ENCODE measurements around the gene SCT.

SCT gene

GRCh38 chr11:626475-627307 lies at the start of gene SCT:
TSS of gene SCT (minus strand) at chr11:627181. CDS start at chr11:627143, 38 bp downstream.
- Histone ChIP-seq H3K4me2 (ENCODE audit: low read length) (no peak within 1 kb of the TSS), H3K9ac (ENCODE audit: low read length) (no peak within 1 kb of the TSS)

GRCh38 chr11:674406-674805 lies 47.4 kb upstream of the SCT start:
- no peak overlapping the region for H3K9ac ChIP-seq (ENCODE audit: low read length)
- no peak overlapping the region for H3K27ac ChIP-seq (ENCODE audit: low read length)
- no peak overlapping the region for H3K4me2 ChIP-seq (ENCODE audit: low read length)
- TF ChIP-seq CTCF (IDR thresholded peaks at IDR 0.05; ENCODE audit: low read depth, low read length) (no peak), EZH2phosphoT487 (IDR thresholded peaks at IDR 0.05; ENCODE audit: low read depth) (no peak)
- H3K4me1 ChIP-seq (ENCODE audit: low read length) = no peaks in the 10 kb centered on the region
- no peaks in the 10 kb centered on the region for H3K27me3 ChIP-seq (ENCODE audit: low read depth, low read length)
- H3K36me3 ChIP-seq (replicated peaks; ENCODE audit: low read depth, low read length) = peaks cover 28% of the 10 kb centered on the region
- no peak overlapping the region for H3K4me3 ChIP-seq (ENCODE audit: low read length)
- no peaks in the 10 kb centered on the region for H3K9me3 ChIP-seq (ENCODE audit: insufficient read depth, low read length)
- no peak overlapping the region for H2AFZ ChIP-seq (ENCODE audit: low read depth, low read length)
- no peaks in the 10 kb centered on the region for H4K20me1 ChIP-seq (ENCODE audit: insufficient read depth, low read length)
- H3K79me2 ChIP-seq (ENCODE audit: low read length) = no peaks in the 10 kb centered on the region

More at GRCh38 chr11:626475-627307, at the start of gene SCT:
- H3K36me3 ChIP-seq (replicated peaks; ENCODE audit: low read depth, low read length) = no peaks in the 10 kb centered on the region
- no peaks in the 10 kb centered on the region for H4K20me1 ChIP-seq (ENCODE audit: insufficient read depth, low read length)
- no peaks in the 10 kb centered on the region for H3K79me2 ChIP-seq (ENCODE audit: low read length)
- H2AFZ ChIP-seq (ENCODE audit: low read depth, low read length) = no peak within 1 kb of the TSS
- peaks cover 27% of the 10 kb centered on the region for H3K4me1 ChIP-seq (ENCODE audit: low read length)
- no peak within 1 kb of the TSS for H3K4me3 ChIP-seq (ENCODE audit: low read length)
- H3K27ac ChIP-seq (ENCODE audit: low read length) = no peak within 1 kb of the TSS
- H3K27me3 ChIP-seq (ENCODE audit: low read depth, low read length) = no peaks in the 10 kb centered on the region
- no peaks in the 10 kb centered on the region for H3K9me3 ChIP-seq (ENCODE audit: insufficient read depth, low read length)
- TF ChIP-seq CTCF (IDR thresholded peaks at IDR 0.05; ENCODE audit: low read depth, low read length) (no peak), EZH2phosphoT487 (IDR thresholded peaks at IDR 0.05; ENCODE audit: low read depth) (no peak)

- H3K4me2 ChIP-seq (ENCODE audit: low read length) = no peak overlapping the region
- H3K4me1 ChIP-seq (ENCODE audit: low read length) = no peaks in the 10 kb centered on the region
- TF ChIP-seq EZH2phosphoT487 (IDR thresholded peaks at IDR 0.05; ENCODE audit: low read depth) = no peak
- no peak for TF ChIP-seq CTCF (IDR thresholded peaks at IDR 0.05; ENCODE audit: low read depth, low read length)
- H3K36me3 ChIP-seq (replicated peaks; ENCODE audit: low read depth, low read length) = peaks cover 26% of the 10 kb centered on the region
- H3K9me3 ChIP-seq (ENCODE audit: insufficient read depth, low read length) = no peaks in the 10 kb centered on the region
- H3K27me3 ChIP-seq (ENCODE audit: low read depth, low read length) = no peaks in the 10 kb centered on the region
- no peak overlapping the region for H3K4me3 ChIP-seq (ENCODE audit: low read length)
- H3K27ac ChIP-seq (ENCODE audit: low read length) = no peak overlapping the region
- no peaks in the 10 kb centered on the region for H4K20me1 ChIP-seq (ENCODE audit: insufficient read depth, low read length)
- no peak overlapping the region for H3K9ac ChIP-seq (ENCODE audit: low read length)
- H3K79me2 ChIP-seq (ENCODE audit: low read length) = no peaks in the 10 kb centered on the region
- H2AFZ ChIP-seq (ENCODE audit: low read depth, low read length) = no peak overlapping the region
Observed at GRCh38 chr11:673866-674265, 46.9 kb upstream of the SCT start.

- Histone ChIP-seq H3K27ac (ENCODE audit: low read length) (no peak overlapping the region), H3K4me3 (ENCODE audit: low read length) (no peak overlapping the region), H3K4me2 (ENCODE audit: low read length) (no peak overlapping the region)
Observed at GRCh38 chr11:665704-666281, 38.8 kb upstream of the SCT start.

More at GRCh38 chr11:665704-666281, 38.8 kb upstream of the SCT start:
- peaks cover 6% of the 10 kb centered on the region for H3K36me3 ChIP-seq (replicated peaks; ENCODE audit: low read depth, low read length)
- no peaks in the 10 kb centered on the region for H3K27me3 ChIP-seq (ENCODE audit: low read depth, low read length)
- H3K79me2 ChIP-seq (ENCODE audit: low read length) = no peaks in the 10 kb centered on the region; the same call in 1 of the 2 replicates
- H3K4me1 ChIP-seq (ENCODE audit: low read length) = no peaks in the 10 kb centered on the region
- H4K20me1 ChIP-seq (ENCODE audit: insufficient read depth, low read length) = no peaks in the 10 kb centered on the region; the same call in 1 of the 2 replicates
- H3K9ac ChIP-seq (ENCODE audit: low read length) = no peak overlapping the region
- no peaks in the 10 kb centered on the region for H3K9me3 ChIP-seq (ENCODE audit: insufficient read depth, low read length)
- H2AFZ ChIP-seq (ENCODE audit: low read depth, low read length) = no peak overlapping the region
- no peak for TF ChIP-seq CTCF (IDR thresholded peaks at IDR 0.05; ENCODE audit: low read depth, low read length)
- TF ChIP-seq EZH2phosphoT487 (IDR thresholded peaks at IDR 0.05; ENCODE audit: low read depth) = no peak

Measured in OCI-LY3 (cell line).